Glomerular visceral epithelial cell (primary cell): ENCODE measurements around the gene KLHL36.
"Not testable (repeated sequence)": the region's sequence is repeated elsewhere in the genome, so short reads cannot be mapped to it uniquely, and the experiment has no call there.

ENCODE experiments used
- DNase-seq: peaks from one replicate; pipeline ENCODE4 v3.0.0-alpha.2; 2016; ENCODE audit errors: extremely low spot score

The KLHL36 gene

DNA sequence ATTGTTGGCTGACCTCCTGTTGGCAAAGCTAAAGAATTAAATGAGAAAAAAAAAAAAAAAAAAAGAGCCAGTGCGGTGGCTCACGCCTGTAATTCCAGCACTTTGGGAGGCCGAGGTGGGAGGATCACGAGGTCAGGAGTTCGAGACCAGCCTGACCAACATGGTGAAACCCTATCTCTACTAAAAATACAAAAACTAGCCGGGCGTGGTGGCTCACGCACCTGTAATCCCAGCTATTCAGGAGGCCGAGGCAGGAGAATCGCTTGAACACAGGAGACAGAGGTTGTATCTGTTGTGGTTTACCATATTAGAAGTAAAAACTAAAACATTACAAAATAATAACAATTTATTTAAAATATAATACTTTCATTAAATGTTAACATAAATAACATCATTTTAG lies 45.6 kb downstream of the KLHL36 start:
- DNase-seq = not testable (repeated sequence)

DNA sequence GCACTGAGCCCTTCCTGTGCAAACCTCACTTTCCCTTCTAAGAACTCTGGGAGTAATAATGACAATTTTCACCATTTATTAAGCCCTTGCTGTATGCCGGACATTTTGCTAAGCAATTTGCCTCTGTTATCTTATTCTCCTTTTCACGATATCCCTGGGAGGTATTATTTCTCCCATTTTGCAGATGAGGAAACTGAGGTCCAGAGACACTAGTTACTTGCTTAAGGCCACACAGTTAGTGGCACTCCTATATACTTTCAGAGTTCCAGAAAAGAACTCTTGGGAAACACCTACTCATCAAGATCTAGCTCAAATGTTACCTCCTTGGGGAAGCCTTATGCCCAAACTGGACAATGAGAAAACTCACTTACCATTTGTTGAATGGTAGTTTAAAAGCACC lies 46.7 kb downstream of the KLHL36 start:
- no peak for DNase-seq

DNA sequence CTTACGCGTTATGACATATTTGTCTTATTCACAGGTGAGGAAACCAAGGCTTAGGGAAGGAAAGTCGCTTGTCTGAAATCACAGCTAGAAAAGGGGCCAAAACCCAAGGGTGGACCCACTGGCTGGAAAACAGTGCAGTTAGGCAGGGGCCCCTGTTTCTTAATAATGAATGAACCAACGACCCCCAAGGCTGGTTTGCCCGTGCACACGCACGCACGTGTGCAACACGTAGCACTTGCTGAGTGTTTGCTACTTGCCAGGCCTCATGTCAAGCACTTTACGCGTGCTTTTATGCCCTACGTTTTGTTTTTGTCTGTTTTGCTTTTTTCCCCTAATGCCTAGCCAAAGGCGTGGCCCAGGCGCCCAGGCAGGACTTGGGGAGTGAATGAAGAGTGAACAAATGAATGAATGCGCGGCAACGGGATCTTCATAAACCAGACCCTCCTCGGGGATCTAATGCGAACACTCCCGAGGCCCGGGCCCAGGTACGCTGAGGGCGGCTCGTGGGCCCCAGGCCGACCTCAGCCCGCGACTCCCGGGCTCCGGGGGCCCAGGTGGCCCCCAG lies 50.9 kb downstream of the KLHL36 start:
- DNase-seq = no peak

DNA sequence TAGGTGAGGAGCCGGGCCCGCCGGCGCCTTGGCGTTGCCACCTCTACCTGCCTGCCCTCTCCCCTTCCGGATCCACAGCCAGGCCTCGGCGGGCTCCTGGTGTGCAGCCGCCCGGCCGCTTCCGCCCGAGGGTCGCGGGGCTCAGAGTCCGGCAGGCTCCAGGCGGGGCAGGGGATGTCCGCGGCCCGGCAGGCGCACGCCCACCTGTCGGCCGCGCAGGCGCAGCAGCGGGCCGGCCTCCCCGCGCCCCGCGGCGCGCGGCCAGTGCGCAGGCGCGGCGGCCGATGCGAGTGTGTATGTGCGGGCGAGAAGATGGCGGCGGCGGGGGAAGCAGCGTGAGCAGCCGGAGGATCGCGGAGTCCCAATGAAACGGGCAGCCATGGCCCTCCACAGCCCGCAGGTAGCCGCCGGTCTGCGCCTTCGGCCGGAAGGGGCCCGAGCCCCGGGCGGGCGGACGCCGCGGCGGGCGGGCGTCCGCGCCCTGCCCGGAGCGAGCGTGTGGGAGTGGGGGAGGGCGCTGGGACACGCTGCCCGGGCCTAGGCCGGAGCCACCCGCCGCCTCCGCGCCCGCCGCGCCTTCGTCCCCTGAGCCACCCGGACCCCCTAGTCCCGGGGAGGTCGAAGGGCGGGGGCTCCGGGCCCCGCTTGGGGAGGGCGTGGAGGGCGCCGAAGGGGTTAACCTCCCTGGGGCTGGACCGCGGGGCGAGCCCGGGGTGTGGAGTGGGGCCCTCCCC lies 51.6 kb downstream of the KLHL36 start, which contains the start of gene USP10:
TSS of gene USP10 (plus strand) at position 289 of the 734 bp plus-strand sequence. CDS start at position 380, 91 bp downstream.
- peak; percentile 90 for DNase-seq

DNA sequence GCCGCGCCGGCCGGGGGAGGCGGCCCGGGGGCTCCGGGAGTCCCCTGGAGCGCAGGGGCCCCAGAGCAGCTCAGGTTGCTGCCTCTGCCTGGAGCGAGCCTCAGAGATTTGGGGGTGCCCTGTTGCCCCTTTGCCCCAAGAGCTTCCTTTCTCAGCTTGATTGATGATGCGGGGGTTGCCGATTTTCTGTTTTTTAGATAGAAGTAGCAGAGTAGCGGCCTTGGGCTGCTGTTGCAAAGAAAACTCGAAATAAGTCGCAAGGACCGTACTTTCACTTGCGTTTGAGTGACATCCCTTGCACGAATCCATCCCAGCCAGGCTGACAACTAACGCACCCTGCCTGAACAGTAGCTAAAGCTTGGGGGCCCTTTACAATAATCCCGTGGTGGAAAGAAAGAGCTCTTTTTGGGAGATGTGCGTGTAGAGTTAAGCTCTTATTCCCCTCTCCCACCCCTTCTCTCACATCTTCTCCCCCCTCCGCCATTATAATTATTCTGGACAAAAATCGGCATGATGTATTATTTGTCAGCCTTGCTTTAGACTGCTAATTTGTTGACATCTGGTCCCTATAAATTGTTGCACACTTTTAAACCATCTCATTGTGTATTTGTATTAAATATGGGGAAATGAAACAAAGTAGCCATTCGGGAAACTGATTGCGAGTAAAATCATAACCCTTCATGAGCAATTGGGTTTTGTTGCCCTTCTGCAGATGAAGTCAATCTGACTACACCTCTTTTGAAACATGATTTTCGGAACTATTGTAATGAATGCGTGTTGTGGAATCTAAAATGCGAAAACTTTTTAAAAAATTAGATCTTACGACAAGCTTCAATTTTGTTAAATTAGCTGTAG lies 52.4 kb downstream of the KLHL36 start:
- peak; percentile 12 for DNase-seq

DNA sequence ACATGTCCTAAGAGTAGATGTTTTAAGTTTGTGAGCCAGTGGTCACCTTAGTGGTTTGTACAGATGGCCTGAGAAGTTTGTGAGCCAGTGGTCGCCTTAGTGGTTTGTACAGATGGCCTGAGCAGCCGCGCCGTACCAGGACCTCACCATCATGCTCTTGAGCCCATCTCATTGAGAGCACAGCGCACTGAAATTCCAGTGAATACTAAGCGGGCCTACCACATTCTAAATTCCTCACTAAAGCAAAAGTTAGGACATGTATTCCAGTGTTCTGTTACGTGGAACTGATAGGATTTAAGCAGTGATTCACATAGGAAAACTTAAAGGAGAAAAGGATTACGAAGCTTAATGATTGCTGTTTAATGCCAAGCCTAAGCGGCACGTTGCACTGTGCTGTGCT lies 55.4 kb downstream of the KLHL36 start:
- DNase-seq = peak; percentile 18

DNA sequence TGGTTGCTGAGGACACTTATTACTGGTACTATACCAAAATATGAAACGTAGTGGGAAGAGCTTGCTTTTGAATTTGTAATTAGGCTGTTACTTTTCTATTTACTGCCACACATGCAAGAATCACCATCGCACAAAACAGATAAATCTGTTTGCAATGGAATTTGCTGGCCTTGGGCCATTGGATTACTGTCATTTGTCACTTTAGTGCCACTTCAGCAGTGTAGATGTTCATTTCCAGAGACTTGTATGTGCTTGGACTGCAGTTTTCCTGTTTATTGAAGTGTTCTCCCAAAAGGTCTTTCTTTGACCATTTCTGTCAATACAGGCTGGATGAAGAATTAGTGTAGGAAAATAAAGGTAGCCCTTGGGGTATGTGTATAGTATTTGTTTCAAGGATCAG lies 55.9 kb downstream of the KLHL36 start:
- DNase-seq = no peak

DNA sequence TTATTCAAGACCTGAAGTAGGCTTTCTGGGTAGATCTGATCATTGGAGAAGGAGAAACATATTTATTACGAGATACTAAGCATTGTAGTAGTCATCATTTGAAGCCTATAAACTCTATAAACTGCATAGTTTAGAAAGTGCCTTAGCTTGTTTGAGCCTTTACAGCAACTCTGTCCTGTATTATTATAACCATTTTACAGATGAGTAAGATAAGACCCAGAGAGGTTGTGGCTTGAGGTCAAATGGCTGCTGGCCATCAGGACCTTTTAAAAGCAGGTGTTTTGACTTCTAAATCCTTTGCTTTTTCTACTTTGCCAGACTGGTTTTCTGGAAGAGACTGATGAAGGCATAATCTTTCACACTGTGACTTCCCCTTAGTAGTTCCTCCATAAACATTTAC lies 58.5 kb downstream of the KLHL36 start:
- DNase-seq = no peak

DNA sequence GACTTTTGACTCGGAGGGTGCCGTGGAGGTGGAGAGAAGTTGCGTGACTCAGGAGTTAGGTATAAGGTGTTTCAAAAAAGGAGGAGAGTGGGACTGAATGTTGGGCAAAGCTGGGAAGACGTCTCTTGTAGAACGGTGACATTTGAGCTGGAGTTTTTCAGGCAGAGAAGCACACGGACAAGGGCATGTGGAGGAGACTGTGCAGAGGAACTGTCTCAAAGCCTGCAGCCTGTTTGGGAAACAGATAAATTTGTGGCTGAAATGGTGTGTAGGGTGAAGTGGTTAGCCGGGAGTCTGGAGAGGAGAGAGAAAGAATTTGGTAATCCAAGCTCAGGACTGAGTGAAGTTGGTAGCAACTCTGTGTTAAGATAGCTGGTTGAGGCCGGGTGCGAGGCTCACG lies 61.3 kb downstream of the KLHL36 start:
- no peak for DNase-seq

DNA sequence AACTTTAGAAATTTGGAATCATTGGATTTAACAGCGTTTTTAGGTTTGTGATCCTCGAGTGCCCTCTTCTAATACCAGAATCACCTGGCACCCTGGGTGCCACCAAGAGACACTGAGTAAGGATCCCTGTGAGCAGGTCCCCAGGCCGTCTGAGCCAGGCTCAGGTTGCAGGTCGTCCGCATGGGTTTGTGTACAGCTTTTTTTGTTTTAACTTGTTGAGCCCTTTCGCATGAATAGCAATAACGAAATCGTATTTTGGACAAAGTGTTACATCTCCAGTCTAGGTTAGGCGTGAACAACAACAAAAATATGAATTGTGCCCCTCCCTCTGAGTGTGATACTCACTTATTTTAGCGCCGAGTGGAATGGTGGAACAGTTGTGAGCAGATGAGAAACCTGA lies 62.4 kb downstream of the KLHL36 start:
- DNase-seq = no peak
